ENCODE measurements around the gene MDM2. TPM values are rescaled to one million over a fixed set of nuclear protein-coding genes. Genes with fewer than 3 reads are reported as not detected.

MDM2 gene
- total and polyA plus RNA-seq, 2 of the 8 experiments (the other 6 are each of a cell fraction or from before 2014, with no cell fraction given) = 15.1 to 115 TPM

- TF ChIP-seq CHD7 (IDR thresholded peaks at IDR 0.05; ENCODE audit: insufficient replicate concordance, low read length) (no peak), RBBP5 (IDR thresholded peaks at IDR 0.05; ENCODE audit: borderline replicate concordance, low read depth, low read length) (no peak; the same call in 1 of the 2 replicates), MAFK (IDR thresholded peaks at IDR 0.05; ENCODE audit: low read depth, low read length) (peak; percentile 47; the same call in 1 of the 2 replicates), SIN3A (conservative IDR thresholded peaks at IDR 0.05 in 1 of 2, IDR thresholded peaks at IDR 0.05 in 1 of 2; ENCODE audit: low read depth in 1 of 2, low read length in 2 of 2) (peak; percentile 32 to 70; a peak in 2 of 4 replicates), BACH1 (IDR thresholded peaks at IDR 0.05; ENCODE audit: low read length) (peak; percentile 90), BCL11A (IDR thresholded peaks at IDR 0.05; ENCODE audit: low read depth in 2 of 2, low read length in 2 of 2) (no peak), ZNF274 (IDR thresholded peaks at IDR 0.05; ENCODE audit: borderline replicate concordance, extremely low read depth, low read length) (no peak), SIRT6 (IDR thresholded peaks at IDR 0.05; ENCODE audit: low read length) (no peak), POU5F1 (IDR thresholded peaks at IDR 0.05; ENCODE audit: low read depth, low read length) (no peak), TAF1 (IDR thresholded peaks at IDR 0.05; ENCODE audit: low read depth, low read length) (peak; percentile 87)
These were observed 612 bp downstream of the MDM2 start (continued) for GRCh38 chr12:68808388-68809189.

All from H1 (cell line).